A673 (cell line): ENCODE measurements around the gene FLACC1. TPM values are rescaled to one million over a fixed set of nuclear protein-coding genes. Genes with fewer than 3 reads are reported as not detected.

Experiments used
- BruUV-seq: library from RNA; stranded (reverse); fragments of 400-500 nt; replicated peaks from 2 replicates; lab custom pipeline; 2021; lab: Mats Ljungman, UMichigan
- CTCF ChIA-PET: fragments of 300-600 bp; sonication (Branson Sonifier 250); formaldehyde crosslinking; loops from one replicate; lab custom pipeline; 2022; ENCODE audit warnings: antibody characterized with exemption; lab: Charles Lee
- POLR2A ChIA-PET: fragments of 300-600 bp; sonication (Branson Sonifier 250); formaldehyde crosslinking; loops from one replicate; lab custom pipeline; 2022; ENCODE audit warnings: antibody characterized with exemption; ENCODE audit not compliant: low non-redundant PET; lab: Charles Lee
- DNase-seq: peaks from one replicate; pipeline ENCODE4 v3.0.0-alpha.2; 2015; ENCODE audit warnings: low spot score
- H3K27ac ChIP-seq: fragments of 200-600 bp; sonication (generic); 2 replicates; pipeline ENCODE4 v1.5.1; 2016; ENCODE audit warnings: mixed run types, low read depth, mild to moderate bottlenecking, mixed read lengths, antibody characterized with exemption, low read length; ENCODE audit not compliant: poor library complexity, severe bottlenecking
- H3K27me3 ChIP-seq: fragments of 200-600 bp; sonication (generic); replicated peaks from 2 replicates; pipeline ENCODE4 v1.6.1; 2017; ENCODE audit warnings: mixed run types, low read depth, mild to moderate bottlenecking, mixed read lengths, antibody characterized with exemption, low read length; ENCODE audit not compliant: insufficient read depth, poor library complexity
- H3K36me3 ChIP-seq: fragments of 200-600 bp; sonication (generic); 2 replicates; pipeline ENCODE4 v1.6.1; 2016; ENCODE audit warnings: mixed run types, mild to moderate bottlenecking, mixed read lengths, antibody characterized with exemption, low read length; ENCODE audit not compliant: insufficient read depth, poor library complexity, severe bottlenecking
- H3K4me1 ChIP-seq: fragments of 200-600 bp; sonication (generic); 2 replicates; pipeline ENCODE4 v1.6.1; 2017; ENCODE audit warnings: mixed run types, mild to moderate bottlenecking, mixed read lengths, antibody characterized with exemption, low read length; ENCODE audit not compliant: insufficient read depth, poor library complexity, severe bottlenecking
- H3K4me3 ChIP-seq: fragments of 200-600 bp; sonication (generic); 2 replicates; pipeline ENCODE4 v1.5.1; 2016; ENCODE audit warnings: low read depth, mixed run types, mild to moderate bottlenecking, mixed read lengths, low read length; ENCODE audit not compliant: poor library complexity, severe bottlenecking
- H3K9me3 ChIP-seq: fragments of 200-600 bp; sonication (generic); 2 replicates; pipeline ENCODE4 v1.6.1; 2016; ENCODE audit warnings: mixed run types, low read depth, mild to moderate bottlenecking, mixed read lengths, antibody characterized with exemption, low read length; ENCODE audit not compliant: poor library complexity, severe bottlenecking
- CTCF ChIP-seq: fragments of 300-800, 200-600 bp; sonication (generic); conservative IDR thresholded peaks from 2 replicates; pipeline ENCODE4 v1.5.1; 2017; ENCODE audit warnings: low read depth, mild to moderate bottlenecking, antibody characterized with exemption, low read length, moderate library complexity, mixed read lengths
- EZH2 ChIP-seq: fragments of 200-600 bp; sonication (generic); IDR thresholded peaks from 2 replicates; pipeline ENCODE4 v1.6.1; 2017; ENCODE audit warnings: borderline replicate concordance, low read depth, mild to moderate bottlenecking, mixed read lengths, antibody characterized with exemption, low read length; ENCODE audit not compliant: poor library complexity, severe bottlenecking
- intact Hi-C: fragments of 100-400 bp; cut with micrococcal nuclease; formaldehyde crosslinking; loops from one replicate; pipeline ENCODE4 v1.10.0; 2022; ENCODE audit not compliant: unreplicated experiment
- total RNA-seq: library from RNA; stranded (reverse); gene quantifications from 2 replicates; pipeline ENCODE4 v1.2.3, GENCODE V29; 2021

The FLACC1 gene
- total RNA-seq, 1 experiment from 2014 or later: 2.4 TPM

- no peak for TF ChIP-seq EZH2
- no peak for TF ChIP-seq CTCF
- POLR2A ChIA-PET: no interaction called here
- Histone ChIP-seq H3K27ac (no peak overlapping the region), H3K4me3 (no peak overlapping the region), H3K36me3 (no peaks in the 10 kb centered on the region), H3K4me1 (no peaks in the 10 kb centered on the region), H3K9me3 (no peaks in the 10 kb centered on the region), H3K27me3 (no peaks in the 10 kb centered on the region)
- peak; percentile 52 for DNase-seq
- no TSS peak for BruUV-seq
- CTCF ChIA-PET: no interaction called here
- intact Hi-C loops: no loop called here
These were observed 7.5 kb downstream of the FLACC1 start for GRCh38 chr2:201349601-201350000.

- H3K27ac ChIP-seq: no peak overlapping the region
- H3K9me3 ChIP-seq: no peaks in the 10 kb centered on the region
- no peak overlapping the region for H3K4me3 ChIP-seq
- no peaks in the 10 kb centered on the region for H3K36me3 ChIP-seq
- TF ChIP-seq CTCF: no peak
- no peak for TF ChIP-seq EZH2
- H3K27me3 ChIP-seq: no peaks in the 10 kb centered on the region
- ChIA-PET POLR2A (interaction anchor here (0.5 kb wide), 1 partner anchor 53 kb away, joined by 3 read pairs; no protein-coding TSS in a partner anchor), CTCF (no interaction called here)
- no TSS peak for BruUV-seq
- DNase-seq: no peak
- no peaks in the 10 kb centered on the region for H3K4me1 ChIP-seq
- intact Hi-C loops: no loop called here
These were observed 8.4 kb downstream of the FLACC1 start for GRCh38 chr2:201348758-201349157.

- TF ChIP-seq EZH2: no peak
- TF ChIP-seq CTCF: no peak
- BruUV-seq: no TSS peak
- intact Hi-C loops: no loop called here
- Histone ChIP-seq H3K4me1 (no peaks in the 10 kb centered on the region), H3K36me3 (no peaks in the 10 kb centered on the region), H3K4me3 (no peak overlapping the region), H3K27me3 (no peaks in the 10 kb centered on the region), H3K9me3 (no peaks in the 10 kb centered on the region), H3K27ac (no peak overlapping the region)
- ChIA-PET CTCF (no interaction called here), POLR2A (no interaction called here)
- no peak for DNase-seq
These were observed 10.0 kb downstream of the FLACC1 start for GRCh38 chr2:201347138-201347537.
